ENCODE data around the gene MFSD6. TPM values are rescaled to one million over a fixed set of nuclear protein-coding genes. Genes with fewer than 3 reads are reported as not detected.

The MFSD6 gene
- polyA plus RNA-seq, 1 donor from 2014 or later: 11.8 TPM

DNA sequence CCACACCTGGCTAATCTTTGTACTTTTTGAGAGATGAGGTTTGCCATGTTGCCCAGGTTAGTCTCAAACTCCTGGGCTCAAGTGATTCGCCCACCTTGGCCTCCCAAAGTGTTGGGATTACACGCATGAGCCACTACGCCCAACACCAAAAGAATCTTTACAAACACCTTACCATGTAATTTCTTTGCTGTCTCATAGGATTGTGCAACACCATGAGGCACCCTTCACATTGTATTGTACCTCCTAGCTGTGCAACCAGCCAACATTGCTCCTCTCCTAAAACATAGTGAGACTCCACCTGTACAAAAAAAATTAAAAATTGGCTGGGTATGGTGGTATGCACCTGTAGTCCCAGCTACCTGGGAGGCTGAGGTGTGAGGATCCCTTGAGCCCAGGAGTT lies 3.1 kb upstream of the MFSD6 start:
- TF ChIP-seq RAD21 (conservative IDR thresholded peaks at IDR 0.05): no peak
- no peak for TF ChIP-seq SMC3 (conservative IDR thresholded peaks at IDR 0.05; ENCODE audit: poor library complexity)
- no peak for TF ChIP-seq EP300 (conservative IDR thresholded peaks at IDR 0.05; ENCODE audit: poor library complexity, severe bottlenecking)
- TF ChIP-seq MXI1 (conservative IDR thresholded peaks at IDR 0.05; ENCODE audit: poor library complexity, severe bottlenecking): no peak
- no peak for TF ChIP-seq EZH2 (IDR thresholded peaks at IDR 0.05; ENCODE audit: borderline replicate concordance, insufficient read depth, low read length, poor library complexity, severe bottlenecking)
- TF ChIP-seq, protein P1, sequence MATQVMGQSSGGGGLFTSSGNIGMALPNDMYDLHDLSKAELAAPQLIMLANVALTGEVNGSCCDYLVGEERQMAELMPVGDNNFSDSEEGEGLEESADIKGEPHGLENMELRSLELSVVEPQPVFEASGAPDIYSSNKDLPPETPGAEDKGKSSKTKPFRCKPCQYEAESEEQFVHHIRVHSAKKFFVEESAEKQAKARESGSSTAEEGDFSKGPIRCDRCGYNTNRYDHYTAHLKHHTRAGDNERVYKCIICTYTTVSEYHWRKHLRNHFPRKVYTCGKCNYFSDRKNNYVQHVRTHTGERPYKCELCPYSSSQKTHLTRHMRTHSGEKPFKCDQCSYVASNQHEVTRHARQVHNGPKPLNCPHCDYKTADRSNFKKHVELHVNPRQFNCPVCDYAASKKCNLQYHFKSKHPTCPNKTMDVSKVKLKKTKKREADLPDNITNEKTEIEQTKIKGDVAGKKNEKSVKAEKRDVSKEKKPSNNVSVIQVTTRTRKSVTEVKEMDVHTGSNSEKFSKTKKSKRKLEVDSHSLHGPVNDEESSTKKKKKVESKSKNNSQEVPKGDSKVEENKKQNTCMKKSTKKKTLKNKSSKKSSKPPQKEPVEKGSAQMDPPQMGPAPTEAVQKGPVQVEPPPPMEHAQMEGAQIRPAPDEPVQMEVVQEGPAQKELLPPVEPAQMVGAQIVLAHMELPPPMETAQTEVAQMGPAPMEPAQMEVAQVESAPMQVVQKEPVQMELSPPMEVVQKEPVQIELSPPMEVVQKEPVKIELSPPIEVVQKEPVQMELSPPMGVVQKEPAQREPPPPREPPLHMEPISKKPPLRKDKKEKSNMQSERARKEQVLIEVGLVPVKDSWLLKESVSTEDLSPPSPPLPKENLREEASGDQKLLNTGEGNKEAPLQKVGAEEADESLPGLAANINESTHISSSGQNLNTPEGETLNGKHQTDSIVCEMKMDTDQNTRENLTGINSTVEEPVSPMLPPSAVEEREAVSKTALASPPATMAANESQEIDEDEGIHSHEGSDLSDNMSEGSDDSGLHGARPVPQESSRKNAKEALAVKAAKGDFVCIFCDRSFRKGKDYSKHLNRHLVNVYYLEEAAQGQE (IDR thresholded peaks at IDR 0.05; ENCODE audit: borderline replicate concordance): no peak
- TF ChIP-seq POLR2AphosphoS5 (IDR thresholded peaks at IDR 0.05): no peak
- TF ChIP-seq, protein P2, sequence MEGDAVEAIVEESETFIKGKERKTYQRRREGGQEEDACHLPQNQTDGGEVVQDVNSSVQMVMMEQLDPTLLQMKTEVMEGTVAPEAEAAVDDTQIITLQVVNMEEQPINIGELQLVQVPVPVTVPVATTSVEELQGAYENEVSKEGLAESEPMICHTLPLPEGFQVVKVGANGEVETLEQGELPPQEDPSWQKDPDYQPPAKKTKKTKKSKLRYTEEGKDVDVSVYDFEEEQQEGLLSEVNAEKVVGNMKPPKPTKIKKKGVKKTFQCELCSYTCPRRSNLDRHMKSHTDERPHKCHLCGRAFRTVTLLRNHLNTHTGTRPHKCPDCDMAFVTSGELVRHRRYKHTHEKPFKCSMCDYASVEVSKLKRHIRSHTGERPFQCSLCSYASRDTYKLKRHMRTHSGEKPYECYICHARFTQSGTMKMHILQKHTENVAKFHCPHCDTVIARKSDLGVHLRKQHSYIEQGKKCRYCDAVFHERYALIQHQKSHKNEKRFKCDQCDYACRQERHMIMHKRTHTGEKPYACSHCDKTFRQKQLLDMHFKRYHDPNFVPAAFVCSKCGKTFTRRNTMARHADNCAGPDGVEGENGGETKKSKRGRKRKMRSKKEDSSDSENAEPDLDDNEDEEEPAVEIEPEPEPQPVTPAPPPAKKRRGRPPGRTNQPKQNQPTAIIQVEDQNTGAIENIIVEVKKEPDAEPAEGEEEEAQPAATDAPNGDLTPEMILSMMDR (IDR thresholded peaks at IDR 0.05; ENCODE audit: poor library complexity, severe bottlenecking): no peak
- no peak for TF ChIP-seq TAF1 (IDR thresholded peaks at IDR 0.05; ENCODE audit: low read depth)
- H3K9me3 ChIP-seq (ENCODE audit: low read length): no peaks in the 10 kb centered on the region
- H3F3A ChIP-seq (ENCODE audit: insufficient read depth, low read length, poor library complexity, severe bottlenecking): no peaks in the 10 kb centered on the region
- no peak overlapping the region for H3K27ac ChIP-seq (ENCODE audit: low read length)
- H4K20me1 ChIP-seq (ENCODE audit: insufficient read depth): no peaks in the 10 kb centered on the region
- no peaks in the 10 kb centered on the region for H3K36me3 ChIP-seq (ENCODE audit: insufficient read depth, low read length)
- peaks cover 2% of the 10 kb centered on the region for H3K27me3 ChIP-seq (ENCODE audit: insufficient read depth, low read depth, low read length)
- peaks cover 10% of the 10 kb centered on the region for H3K79me2 ChIP-seq (replicated peaks; ENCODE audit: insufficient read depth, low read length)
- H2AFZ ChIP-seq (ENCODE audit: low read depth, low read length): no peak overlapping the region
- no peaks in the 10 kb centered on the region for H3K9me2 ChIP-seq (ENCODE audit: insufficient read depth, low read length)
- no peak overlapping the region for H3K4me2 ChIP-seq (ENCODE audit: low read length)
- H3K9ac ChIP-seq (ENCODE audit: low read length): no peak overlapping the region
- no peak overlapping the region for H3K4me3 ChIP-seq (ENCODE audit: low read length)

DNA sequence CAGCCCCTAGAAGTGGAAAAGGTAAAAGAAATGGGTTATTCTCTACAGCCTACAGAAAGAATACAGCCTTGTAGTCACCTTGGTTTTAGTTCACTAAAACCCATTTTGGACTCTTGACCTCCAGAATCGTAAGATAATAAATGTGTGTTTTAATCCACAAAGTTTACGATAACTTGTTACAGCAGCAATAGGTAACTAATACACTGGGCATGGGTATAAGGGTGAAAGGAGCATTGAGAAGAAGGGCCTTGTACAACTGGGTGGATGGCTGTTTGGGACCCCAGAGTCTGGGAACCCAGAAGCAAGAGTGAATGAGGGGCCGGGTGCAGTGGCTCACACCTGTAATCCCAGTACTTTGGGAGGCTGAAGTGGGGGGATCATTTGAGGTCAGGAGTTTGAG lies 2.2 kb upstream of the MFSD6 start:
- no peaks in the 10 kb centered on the region for H3F3A ChIP-seq (ENCODE audit: insufficient read depth, low read length, poor library complexity, severe bottlenecking)
- H3K27ac ChIP-seq (ENCODE audit: low read length): no peak overlapping the region
- H3K9me3 ChIP-seq (ENCODE audit: low read length): no peaks in the 10 kb centered on the region
- H3K9ac ChIP-seq (ENCODE audit: low read length): no peak overlapping the region
- no peaks in the 10 kb centered on the region for H3K9me2 ChIP-seq (ENCODE audit: insufficient read depth, low read length)
- no peaks in the 10 kb centered on the region for H3K36me3 ChIP-seq (ENCODE audit: insufficient read depth, low read length)
- H3K79me2 ChIP-seq (replicated peaks; ENCODE audit: insufficient read depth, low read length): peaks cover 10% of the 10 kb centered on the region
- no peak overlapping the region for H3K4me2 ChIP-seq (ENCODE audit: low read length)
- no peak for TF ChIP-seq POLR2AphosphoS5 (IDR thresholded peaks at IDR 0.05)
- no peak for TF ChIP-seq RAD21 (conservative IDR thresholded peaks at IDR 0.05)
- TF ChIP-seq EZH2 (IDR thresholded peaks at IDR 0.05; ENCODE audit: borderline replicate concordance, insufficient read depth, low read length, poor library complexity, severe bottlenecking): no peak
- no peak for TF ChIP-seq MXI1 (conservative IDR thresholded peaks at IDR 0.05; ENCODE audit: poor library complexity, severe bottlenecking)
- TF ChIP-seq, protein P2 (IDR thresholded peaks at IDR 0.05; ENCODE audit: poor library complexity, severe bottlenecking): no peak
- no peak for TF ChIP-seq TAF1 (IDR thresholded peaks at IDR 0.05; ENCODE audit: low read depth)
- TF ChIP-seq, protein P1 (IDR thresholded peaks at IDR 0.05; ENCODE audit: borderline replicate concordance): no peak
- TF ChIP-seq EP300 (conservative IDR thresholded peaks at IDR 0.05; ENCODE audit: poor library complexity, severe bottlenecking): no peak
- TF ChIP-seq SMC3 (conservative IDR thresholded peaks at IDR 0.05; ENCODE audit: poor library complexity): no peak
- no peak overlapping the region for H2AFZ ChIP-seq (ENCODE audit: low read depth, low read length)
- H4K20me1 ChIP-seq (ENCODE audit: insufficient read depth): no peaks in the 10 kb centered on the region
- H3K4me3 ChIP-seq (ENCODE audit: low read length): no peak overlapping the region
- peaks cover 7% of the 10 kb centered on the region for H3K27me3 ChIP-seq (ENCODE audit: insufficient read depth, low read depth, low read length)

All from neural cell (in vitro differentiated cells).